Chondrocyte (in vitro differentiated cells): ENCODE results near the gene ZKSCAN4. TPM values are rescaled to one million over a fixed set of nuclear protein-coding genes. Genes with fewer than 3 reads are reported as not detected.

Experiments used
- DNase-seq: peaks from one replicate; pipeline ENCODE4 v3.0.0; 2021; ENCODE audit warnings: mixed read lengths, low spot score
- H3K27ac Mint-ChIP-seq: one replicate; pipeline ENCODE4 v1.8.0; 2021; ENCODE audit warnings: mild to moderate bottlenecking, moderate library complexity, mixed read lengths; ENCODE audit not compliant: unreplicated experiment
- H3K27me3 Mint-ChIP-seq: 2 replicates; pipeline ENCODE4 v1.8.0; 2021; ENCODE audit warnings: low read depth, mixed read lengths
- H3K36me3 Mint-ChIP-seq: 2 replicates; pipeline ENCODE4 v1.8.0; 2021; ENCODE audit warnings: low read depth, mixed read lengths
- H3K4me1 Mint-ChIP-seq: 2 replicates; pipeline ENCODE4 v1.8.0; 2021; ENCODE audit warnings: low read depth, mild to moderate bottlenecking, mixed read lengths
- H3K4me3 Mint-ChIP-seq: one replicate; pipeline ENCODE4 v1.8.0; 2021; ENCODE audit warnings: mild to moderate bottlenecking, moderate library complexity, mixed read lengths; ENCODE audit not compliant: unreplicated experiment
- H3K9me3 Mint-ChIP-seq: 2 replicates; pipeline ENCODE4 v1.8.0; 2021; ENCODE audit warnings: low read depth, mixed read lengths
- CTCF ChIP-seq: fragments of 200-600 bp; sonication (generic); IDR thresholded peaks from 2 replicates; pipeline ENCODE4 v1.5.0; 2021; ENCODE audit warnings: antibody characterized with exemption, mild to moderate bottlenecking, moderate library complexity
- total RNA-seq: library from RNA; stranded (reverse); gene quantifications from 3 replicates; pipeline ENCODE4 v1.2.1, GENCODE V29; 2021

Gene ZKSCAN4
- total RNA-seq, 1 donor from 2014 or later = 4.8 TPM

- Mint-ChIP-seq H3K27me3 (peaks cover 48% of the 10 kb centered on the region), H3K36me3 (peaks cover 2% of the 10 kb centered on the region), H3K4me1 (peaks cover 26% of the 10 kb centered on the region), H3K27ac (peak overlapping the region; percentile 67), H3K9me3 (no peaks in the 10 kb centered on the region), H3K4me3 (peak overlapping the region; percentile 74)
- DNase-seq = no peak
- peak; percentile 47 for TF ChIP-seq CTCF
These were observed 39.4 kb downstream of the ZKSCAN4 start for GRCh38 chr6:28212510-28213212.

- Mint-ChIP-seq H3K4me3 (peak overlapping the region; percentile 74), H3K4me1 (peaks cover 32% of the 10 kb centered on the region), H3K36me3 (peaks cover 2% of the 10 kb centered on the region), H3K9me3 (no peaks in the 10 kb centered on the region), H3K27me3 (peaks cover 55% of the 10 kb centered on the region), H3K27ac (peak overlapping the region; percentile 67)
- TF ChIP-seq CTCF = no peak
- no peak for DNase-seq
These were observed 40.1 kb downstream of the ZKSCAN4 start for GRCh38 chr6:28211840-28212509.

- peaks cover 32% of the 10 kb centered on the region for H3K4me1 Mint-ChIP-seq
- H3K27ac Mint-ChIP-seq = no peak overlapping the region
- no peak overlapping the region for H3K4me3 Mint-ChIP-seq
- H3K27me3 Mint-ChIP-seq = peaks cover 57% of the 10 kb centered on the region
- DNase-seq = no peak
- H3K9me3 Mint-ChIP-seq = peaks cover 10% of the 10 kb centered on the region
- no peak for TF ChIP-seq CTCF
- H3K36me3 Mint-ChIP-seq = peaks cover 2% of the 10 kb centered on the region
These were observed 42.1 kb downstream of the ZKSCAN4 start for GRCh38 chr6:28209753-28210535.

GRCh38 chr6:28208111-28208659 lies 43.9 kb downstream of the ZKSCAN4 start:
- DNase-seq = no peak
- Mint-ChIP-seq H3K27me3 (peaks cover 61% of the 10 kb centered on the region), H3K36me3 (peaks cover 2% of the 10 kb centered on the region), H3K4me3 (peak overlapping the region; percentile 91), H3K4me1 (peaks cover 32% of the 10 kb centered on the region), H3K27ac (no peak overlapping the region), H3K9me3 (peaks cover 15% of the 10 kb centered on the region)
- TF ChIP-seq CTCF = no peak
